Measurements from ENCODE around the gene RRAGD. TPM values are rescaled to one million over a fixed set of nuclear protein-coding genes. Genes with fewer than 3 reads are reported as not detected.

Gene RRAGD
- total RNA-seq, 1 donor from 2014 or later = 3.8 TPM

DNA sequence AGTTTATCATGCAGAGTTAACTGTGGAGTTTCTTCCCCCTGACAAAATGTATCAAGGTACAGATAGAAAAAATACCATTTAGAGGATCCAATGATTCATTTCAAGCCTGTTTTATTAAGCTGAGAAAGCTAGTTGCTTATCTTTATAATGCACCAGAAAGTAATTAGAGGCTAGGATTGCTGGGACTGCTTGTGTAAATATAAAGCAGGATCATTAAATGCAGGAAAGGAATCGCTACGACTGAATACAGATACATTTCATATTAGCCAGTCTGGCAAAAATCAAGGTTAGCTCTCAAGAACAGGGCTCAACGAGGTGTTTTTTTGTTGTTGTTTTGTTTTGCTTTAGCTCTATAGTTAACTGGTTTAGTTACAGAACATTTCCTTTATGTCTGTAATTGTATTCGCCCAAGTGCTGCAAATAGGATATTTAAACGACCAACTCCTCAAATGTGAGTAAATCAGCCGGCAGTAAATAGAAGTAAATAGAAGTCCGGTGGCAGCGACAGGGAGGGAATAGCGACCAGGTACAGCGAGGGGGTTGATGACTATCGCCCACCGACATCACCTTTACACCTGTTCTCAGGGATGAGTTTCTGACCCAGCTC, 60.3 kb downstream of the RRAGD start:
- no peaks in the 10 kb centered on the region for H3K36me3 ChIP-seq (ENCODE audit: insufficient read depth, low read length)
- Mint-ChIP-seq H3K36me3 (ENCODE audit: low read depth, unreplicated experiment) (peaks cover 2% of the 10 kb centered on the region), H3K27ac (ENCODE audit: unreplicated experiment) (peak overlapping the region; percentile 95), H3K4me3 (ENCODE audit: unreplicated experiment) (peak overlapping the region; percentile 95), H3K27me3 (ENCODE audit: low read depth, unreplicated experiment) (no peaks in the 10 kb centered on the region), H3K9me3 (ENCODE audit: unreplicated experiment) (no peaks in the 10 kb centered on the region), H3K4me1 (ENCODE audit: low read depth, unreplicated experiment) (peaks cover 42% of the 10 kb centered on the region)
- TF ChIP-seq, protein P1, sequence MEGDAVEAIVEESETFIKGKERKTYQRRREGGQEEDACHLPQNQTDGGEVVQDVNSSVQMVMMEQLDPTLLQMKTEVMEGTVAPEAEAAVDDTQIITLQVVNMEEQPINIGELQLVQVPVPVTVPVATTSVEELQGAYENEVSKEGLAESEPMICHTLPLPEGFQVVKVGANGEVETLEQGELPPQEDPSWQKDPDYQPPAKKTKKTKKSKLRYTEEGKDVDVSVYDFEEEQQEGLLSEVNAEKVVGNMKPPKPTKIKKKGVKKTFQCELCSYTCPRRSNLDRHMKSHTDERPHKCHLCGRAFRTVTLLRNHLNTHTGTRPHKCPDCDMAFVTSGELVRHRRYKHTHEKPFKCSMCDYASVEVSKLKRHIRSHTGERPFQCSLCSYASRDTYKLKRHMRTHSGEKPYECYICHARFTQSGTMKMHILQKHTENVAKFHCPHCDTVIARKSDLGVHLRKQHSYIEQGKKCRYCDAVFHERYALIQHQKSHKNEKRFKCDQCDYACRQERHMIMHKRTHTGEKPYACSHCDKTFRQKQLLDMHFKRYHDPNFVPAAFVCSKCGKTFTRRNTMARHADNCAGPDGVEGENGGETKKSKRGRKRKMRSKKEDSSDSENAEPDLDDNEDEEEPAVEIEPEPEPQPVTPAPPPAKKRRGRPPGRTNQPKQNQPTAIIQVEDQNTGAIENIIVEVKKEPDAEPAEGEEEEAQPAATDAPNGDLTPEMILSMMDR (IDR thresholded peaks at IDR 0.05; ENCODE audit: insufficient read depth, low read depth, low read length) = no peak
- TF ChIP-seq EZH2 (IDR thresholded peaks at IDR 0.05; ENCODE audit: insufficient read depth, low read length) = no peak
- DNase-seq (ENCODE audit: low read depth) = no peak
- H3K9me3 ChIP-seq (ENCODE audit: insufficient read depth, low read depth, low read length) = no peaks in the 10 kb centered on the region
- no peak for FAIRE-seq
- H4K20me1 ChIP-seq (ENCODE audit: insufficient read depth, low read length) = peaks cover 50% of the 10 kb centered on the region
- H3K27ac ChIP-seq (ENCODE audit: low read depth, low read length) = peak overlapping the region; percentile 96
- H3K4me2 ChIP-seq (ENCODE audit: low read length) = peak overlapping the region; percentile 83
- peak overlapping the region; percentile 74 for H2AFZ ChIP-seq (ENCODE audit: low read depth, low read length)
- H3K9ac ChIP-seq (ENCODE audit: low read length) = peak overlapping the region; percentile 99
- H3K27me3 ChIP-seq (ENCODE audit: insufficient read depth, low read length) = no peaks in the 10 kb centered on the region
- H3K4me3 ChIP-seq (ENCODE audit: insufficient read depth, low read depth, low read length) = peak overlapping the region; percentile 89
- H3K4me1 ChIP-seq (ENCODE audit: insufficient read depth, low read length) = peaks cover 40% of the 10 kb centered on the region
- H3K79me2 ChIP-seq (ENCODE audit: insufficient read depth, low read length) = peaks cover 65% of the 10 kb centered on the region

DNA sequence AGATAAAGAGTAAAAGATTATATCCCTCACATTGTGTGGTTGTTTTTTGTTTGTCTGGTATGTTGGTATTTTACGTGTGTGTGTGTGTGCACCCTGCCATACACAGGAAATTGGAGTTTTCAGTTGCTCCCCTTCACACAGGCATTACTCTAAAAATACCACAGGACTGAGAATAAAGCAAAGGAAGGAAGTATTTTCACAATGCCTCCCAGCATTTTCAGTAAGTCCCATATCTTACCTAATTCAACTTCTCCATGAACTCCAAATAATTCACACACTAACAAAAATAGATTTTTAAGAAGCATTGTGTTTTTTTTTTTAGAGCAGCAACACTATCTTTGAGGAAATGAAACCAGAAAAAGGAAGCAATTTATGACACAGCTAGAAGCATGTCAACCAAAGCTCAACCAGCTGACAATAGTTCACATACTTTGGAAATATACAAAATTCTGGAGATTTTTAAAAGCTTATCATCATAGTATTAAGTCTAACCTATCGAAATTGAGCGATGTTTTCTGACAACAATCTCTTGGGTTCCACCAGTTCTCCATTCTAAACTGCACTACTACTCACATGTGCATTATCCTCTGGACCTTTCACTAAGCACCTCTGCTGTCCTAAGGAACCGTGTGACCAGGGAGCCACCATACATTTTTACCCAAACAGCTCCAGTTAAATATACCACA, 61.6 kb downstream of the RRAGD start:
- H3K27me3 Mint-ChIP-seq (ENCODE audit: low read depth, unreplicated experiment) = no peaks in the 10 kb centered on the region
- H3K4me3 ChIP-seq (ENCODE audit: insufficient read depth, low read depth, low read length) = peak overlapping the region; percentile 89
- H3K36me3 ChIP-seq (ENCODE audit: insufficient read depth, low read length) = no peaks in the 10 kb centered on the region
- peak overlapping the region; percentile 95 for H3K4me3 Mint-ChIP-seq (ENCODE audit: unreplicated experiment)
- no peaks in the 10 kb centered on the region for H3K9me3 ChIP-seq (ENCODE audit: insufficient read depth, low read depth, low read length)
- no peaks in the 10 kb centered on the region for H3K27me3 ChIP-seq (ENCODE audit: insufficient read depth, low read length)
- H3K36me3 Mint-ChIP-seq (ENCODE audit: low read depth, unreplicated experiment) = peaks cover 2% of the 10 kb centered on the region
- no peak for TF ChIP-seq EZH2 (IDR thresholded peaks at IDR 0.05; ENCODE audit: insufficient read depth, low read length)
- TF ChIP-seq, protein P1 (IDR thresholded peaks at IDR 0.05; ENCODE audit: insufficient read depth, low read depth, low read length) = no peak
- H3K9me3 Mint-ChIP-seq (ENCODE audit: unreplicated experiment) = no peaks in the 10 kb centered on the region
- H3K4me2 ChIP-seq (ENCODE audit: low read length) = peak overlapping the region; percentile 83
- H3K27ac ChIP-seq (ENCODE audit: low read depth, low read length) = peak overlapping the region; percentile 29
- peaks cover 63% of the 10 kb centered on the region for H4K20me1 ChIP-seq (ENCODE audit: insufficient read depth, low read length)
- DNase-seq (ENCODE audit: low read depth) (peak; percentile 56), FAIRE-seq (no peak)
- H3K79me2 ChIP-seq (ENCODE audit: insufficient read depth, low read length) = peaks cover 79% of the 10 kb centered on the region
- H3K9ac ChIP-seq (ENCODE audit: low read length) = peak overlapping the region; percentile 23
- H3K4me1 Mint-ChIP-seq (ENCODE audit: low read depth, unreplicated experiment) = peaks cover 51% of the 10 kb centered on the region
- no peak overlapping the region for H2AFZ ChIP-seq (ENCODE audit: low read depth, low read length)
- H3K27ac Mint-ChIP-seq (ENCODE audit: unreplicated experiment) = peak overlapping the region; percentile 92
- H3K4me1 ChIP-seq (ENCODE audit: insufficient read depth, low read length) = peaks cover 47% of the 10 kb centered on the region

DNA sequence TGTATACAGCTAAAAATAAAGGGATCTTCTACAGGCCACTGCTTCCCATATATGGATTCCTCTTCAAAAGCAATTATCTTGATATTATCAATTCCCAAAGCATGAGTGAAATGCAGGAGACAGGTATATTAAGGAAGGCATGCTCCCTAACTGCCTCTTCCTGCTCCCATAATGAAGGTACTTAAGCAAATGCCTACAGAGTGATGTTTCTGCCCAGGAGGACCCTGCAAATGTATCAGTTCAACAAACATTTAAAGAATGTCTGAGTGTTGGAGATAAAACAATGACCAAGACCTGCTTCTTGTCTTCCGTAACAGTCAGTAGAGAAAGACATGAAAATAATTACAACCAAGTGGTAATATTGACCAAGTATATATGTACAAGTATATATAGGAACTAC, 63.7 kb downstream of the RRAGD start:
- peaks cover 99% of the 10 kb centered on the region for H3K79me2 ChIP-seq (ENCODE audit: insufficient read depth, low read length)
- TF ChIP-seq, protein P1 (IDR thresholded peaks at IDR 0.05; ENCODE audit: insufficient read depth, low read depth, low read length) = no peak
- TF ChIP-seq EZH2 (IDR thresholded peaks at IDR 0.05; ENCODE audit: insufficient read depth, low read length) = no peak
- peak overlapping the region; percentile 95 for H3K4me3 Mint-ChIP-seq (ENCODE audit: unreplicated experiment)

More for the DNA sequence above, 63.7 kb downstream of the RRAGD start:
- Histone ChIP-seq H3K9me3 (ENCODE audit: insufficient read depth, low read depth, low read length) (no peaks in the 10 kb centered on the region), H3K4me3 (ENCODE audit: insufficient read depth, low read depth, low read length) (no peak overlapping the region), H2AFZ (ENCODE audit: low read depth, low read length) (no peak overlapping the region), H3K9ac (ENCODE audit: low read length) (peak overlapping the region; percentile 39), H3K27ac (ENCODE audit: low read depth, low read length) (peak overlapping the region; percentile 51), H3K4me2 (ENCODE audit: low read length) (peak overlapping the region; percentile 83), H3K27me3 (ENCODE audit: insufficient read depth, low read length) (no peaks in the 10 kb centered on the region), H4K20me1 (ENCODE audit: insufficient read depth, low read length) (peaks cover 79% of the 10 kb centered on the region), H3K36me3 (ENCODE audit: insufficient read depth, low read length) (no peaks in the 10 kb centered on the region), H3K4me1 (ENCODE audit: insufficient read depth, low read length) (peaks cover 47% of the 10 kb centered on the region)
- no peaks in the 10 kb centered on the region for H3K27me3 Mint-ChIP-seq (ENCODE audit: low read depth, unreplicated experiment)
- peaks cover 2% of the 10 kb centered on the region for H3K36me3 Mint-ChIP-seq (ENCODE audit: low read depth, unreplicated experiment)
- FAIRE-seq (no peak), DNase-seq (ENCODE audit: low read depth) (peak; percentile 66)
- H3K9me3 Mint-ChIP-seq (ENCODE audit: unreplicated experiment) = no peaks in the 10 kb centered on the region
- peaks cover 62% of the 10 kb centered on the region for H3K4me1 Mint-ChIP-seq (ENCODE audit: low read depth, unreplicated experiment)
- H3K27ac Mint-ChIP-seq (ENCODE audit: unreplicated experiment) = peak overlapping the region; percentile 81

Data from astrocyte (in vitro differentiated cells and primary cell).